Fibroblast of villous mesenchyme (primary cell): ENCODE measurements around the gene SYVN1. TPM values are rescaled to one million over a fixed set of nuclear protein-coding genes. Genes with fewer than 3 reads are reported as not detected.

Experiments
- DNase-seq: peaks from one replicate; pipeline ENCODE4 v3.0.0-alpha.2; 2010; ENCODE audit warnings: low read depth
- H3K4me3 ChIP-seq: 2 replicates; pipeline ENCODE4 v1.5.1; 2011; ENCODE audit warnings: low read depth, mild to moderate bottlenecking, low read length
- total RNA-seq: library from RNA; depleted of rRNA; stranded (reverse); fragments of >200 nt; gene quantifications from 2 replicates; pipeline ENCODE4 v1.2.3, GENCODE V29; 2012
- TF ChIP-seq, protein P1 (sequence below): IDR thresholded peaks from 2 replicates; pipeline ENCODE4 v1.5.1; 2012; ENCODE audit warnings: low read depth, mild to moderate bottlenecking, low read length; ENCODE audit not compliant: insufficient read depth

SYVN1 gene
- total RNA-seq, 1 donor, result 13.0 TPM

DNA sequence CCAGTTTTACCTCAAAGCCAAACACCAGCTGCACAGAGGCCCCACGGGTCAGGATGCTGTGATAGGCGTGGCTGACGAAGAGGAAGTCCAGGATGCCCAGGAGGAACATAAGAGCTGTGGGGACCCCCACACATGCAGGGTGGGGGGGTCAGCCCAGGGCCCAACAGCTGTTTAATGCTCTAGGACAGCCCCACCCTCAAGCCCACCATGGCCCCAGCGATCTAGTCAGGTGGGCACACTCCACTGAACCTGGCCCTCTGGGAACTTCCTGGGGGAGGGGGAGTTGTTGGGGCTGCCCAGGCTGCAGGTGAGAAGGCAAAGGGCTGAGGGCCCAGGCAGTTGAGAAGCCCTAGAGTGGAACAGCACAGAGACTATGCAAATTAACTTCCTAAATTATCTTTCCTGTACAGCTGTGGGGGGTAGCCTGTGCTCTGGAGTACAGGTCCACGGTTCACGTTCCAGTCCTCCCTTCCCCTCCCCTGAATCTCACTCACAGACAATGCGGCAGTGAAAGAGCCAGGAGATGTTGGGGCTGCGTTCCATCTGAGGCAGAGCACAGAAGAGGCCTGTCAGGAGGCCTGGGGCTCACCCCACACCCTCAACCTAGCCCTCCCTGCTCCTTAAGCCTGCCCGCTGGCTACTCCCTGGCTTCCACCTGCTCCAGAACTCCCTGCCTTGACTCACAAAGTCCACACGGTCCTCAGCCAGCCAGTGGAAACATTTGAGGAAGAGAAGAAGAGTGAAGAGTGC, 1.9 kb downstream of the SYVN1 start:
- H3K4me3 ChIP-seq, result no peak overlapping the region
- DNase-seq, result no peak
- TF ChIP-seq, protein P1, sequence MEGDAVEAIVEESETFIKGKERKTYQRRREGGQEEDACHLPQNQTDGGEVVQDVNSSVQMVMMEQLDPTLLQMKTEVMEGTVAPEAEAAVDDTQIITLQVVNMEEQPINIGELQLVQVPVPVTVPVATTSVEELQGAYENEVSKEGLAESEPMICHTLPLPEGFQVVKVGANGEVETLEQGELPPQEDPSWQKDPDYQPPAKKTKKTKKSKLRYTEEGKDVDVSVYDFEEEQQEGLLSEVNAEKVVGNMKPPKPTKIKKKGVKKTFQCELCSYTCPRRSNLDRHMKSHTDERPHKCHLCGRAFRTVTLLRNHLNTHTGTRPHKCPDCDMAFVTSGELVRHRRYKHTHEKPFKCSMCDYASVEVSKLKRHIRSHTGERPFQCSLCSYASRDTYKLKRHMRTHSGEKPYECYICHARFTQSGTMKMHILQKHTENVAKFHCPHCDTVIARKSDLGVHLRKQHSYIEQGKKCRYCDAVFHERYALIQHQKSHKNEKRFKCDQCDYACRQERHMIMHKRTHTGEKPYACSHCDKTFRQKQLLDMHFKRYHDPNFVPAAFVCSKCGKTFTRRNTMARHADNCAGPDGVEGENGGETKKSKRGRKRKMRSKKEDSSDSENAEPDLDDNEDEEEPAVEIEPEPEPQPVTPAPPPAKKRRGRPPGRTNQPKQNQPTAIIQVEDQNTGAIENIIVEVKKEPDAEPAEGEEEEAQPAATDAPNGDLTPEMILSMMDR, result no peak

DNA sequence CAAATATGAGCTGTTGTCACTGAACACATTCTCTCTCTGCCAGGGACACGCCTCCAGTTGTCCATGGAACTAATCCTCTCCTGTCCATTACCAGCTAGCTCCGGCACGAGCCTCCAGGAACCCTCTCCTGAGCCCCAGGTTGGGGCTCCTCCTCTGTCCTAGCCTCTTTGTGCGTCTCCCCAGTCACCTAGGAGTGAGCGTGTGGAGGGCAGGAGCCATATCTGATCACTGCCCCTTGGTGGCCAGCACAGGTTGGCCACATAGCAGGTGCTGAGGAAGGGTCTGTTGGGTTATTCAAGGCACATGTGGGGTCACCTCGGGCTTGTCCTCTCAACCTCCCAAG, 2.5 kb downstream of the SYVN1 start:
- no peak overlapping the region for H3K4me3 ChIP-seq
- DNase-seq, result no peak
- TF ChIP-seq, protein P1, result no peak

DNA sequence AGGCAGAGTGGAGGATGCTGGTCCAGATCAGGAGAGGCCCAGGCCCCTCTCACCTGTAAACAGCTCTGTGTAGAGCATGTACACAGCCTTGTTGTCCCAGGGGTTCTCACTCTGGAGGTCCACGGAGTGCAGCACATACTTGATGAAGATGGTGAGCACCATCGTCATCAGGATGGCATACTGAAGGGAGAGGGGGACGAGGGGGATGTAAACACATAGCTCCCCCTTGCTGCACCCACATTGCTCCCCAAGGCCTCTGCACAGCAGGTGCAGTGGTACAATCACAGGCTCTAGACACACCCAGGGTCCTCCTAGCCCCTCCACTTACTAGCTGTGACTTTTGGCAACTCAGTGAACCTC, 2.9 kb downstream of the SYVN1 start:
- H3K4me3 ChIP-seq, result no peak overlapping the region
- TF ChIP-seq, protein P1, result no peak
- DNase-seq, result no peak

DNA sequence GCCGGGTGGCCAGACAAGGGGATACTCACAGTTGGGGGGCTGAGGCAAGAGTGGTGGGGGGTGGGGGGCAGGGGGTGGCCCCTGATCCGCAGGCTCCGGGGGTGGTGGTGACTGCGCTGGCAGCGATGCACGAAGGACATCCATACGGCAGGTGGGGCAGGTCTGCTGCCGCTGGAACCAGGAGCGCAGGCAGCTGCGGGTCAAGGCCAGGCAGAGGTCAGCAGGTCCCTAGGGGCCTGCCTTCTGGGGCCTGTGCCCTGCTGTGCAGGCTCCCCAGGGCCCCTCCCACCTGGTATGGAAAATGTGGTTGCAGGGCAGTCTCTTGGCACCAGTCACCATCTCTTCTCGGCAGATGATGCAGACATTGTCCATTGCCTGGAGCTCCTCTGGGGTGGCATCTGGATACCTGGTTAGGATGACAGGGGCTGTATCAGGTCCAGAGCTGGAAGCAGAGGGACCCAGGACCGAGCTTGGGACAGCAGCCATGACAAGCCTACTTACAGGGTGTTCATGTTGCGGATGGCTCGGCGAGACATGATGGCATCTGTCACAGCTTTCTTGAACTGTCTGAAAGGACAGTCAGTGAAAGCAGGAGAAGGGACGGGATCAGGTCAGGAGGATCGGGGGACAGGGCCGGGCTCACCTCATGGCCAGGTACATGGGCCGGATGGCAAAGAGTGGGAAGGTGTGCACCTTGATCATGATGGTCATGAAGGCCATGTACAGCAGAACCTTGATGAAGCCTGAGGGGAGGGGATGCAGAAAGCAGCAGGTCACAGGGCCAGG, 3.5 kb downstream of the SYVN1 start:
- DNase-seq, result no peak
- H3K4me3 ChIP-seq, result no peak overlapping the region
- TF ChIP-seq, protein P1, result no peak

DNA sequence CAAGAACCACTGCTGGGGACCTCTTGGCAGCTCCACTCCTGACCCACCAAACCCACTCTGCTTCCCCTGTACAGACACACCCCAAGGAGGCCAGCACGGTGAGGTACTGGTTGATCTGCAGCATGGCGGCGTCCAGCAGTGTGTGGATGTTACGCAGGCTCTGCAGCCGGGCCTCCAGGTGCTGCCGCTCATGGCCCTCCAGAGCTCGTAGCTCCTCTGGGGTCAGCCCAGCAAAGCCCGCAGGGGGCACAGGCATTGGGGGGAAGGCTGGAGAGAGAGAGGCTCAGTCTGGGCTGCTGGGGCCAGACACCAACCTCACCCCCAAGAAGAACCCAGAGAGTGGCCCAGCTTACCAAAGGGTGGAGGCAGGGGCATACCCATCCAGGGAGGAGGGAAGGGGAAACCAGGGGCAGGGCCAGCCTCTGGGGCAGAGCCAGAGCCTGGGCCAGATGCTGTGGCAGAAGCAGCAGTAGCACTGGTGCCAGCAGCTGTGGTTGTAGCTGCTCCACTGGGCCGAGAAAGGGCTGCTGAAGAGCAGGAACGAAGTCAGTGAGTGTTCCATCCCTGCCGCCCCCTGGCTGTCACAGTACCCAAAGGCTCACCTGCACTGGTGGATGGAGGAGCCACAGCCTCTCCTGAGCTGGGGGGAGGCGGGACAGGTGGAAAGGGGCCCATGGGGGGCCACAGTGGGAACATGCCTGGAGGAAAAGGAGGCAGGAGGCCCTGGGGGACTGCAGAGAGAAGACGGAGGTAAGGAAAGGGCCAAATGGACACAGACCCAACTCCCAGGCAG, 4.5 kb downstream of the SYVN1 start:
- no peak for DNase-seq
- no peak overlapping the region for H3K4me3 ChIP-seq
- TF ChIP-seq, protein P1, result no peak

DNA sequence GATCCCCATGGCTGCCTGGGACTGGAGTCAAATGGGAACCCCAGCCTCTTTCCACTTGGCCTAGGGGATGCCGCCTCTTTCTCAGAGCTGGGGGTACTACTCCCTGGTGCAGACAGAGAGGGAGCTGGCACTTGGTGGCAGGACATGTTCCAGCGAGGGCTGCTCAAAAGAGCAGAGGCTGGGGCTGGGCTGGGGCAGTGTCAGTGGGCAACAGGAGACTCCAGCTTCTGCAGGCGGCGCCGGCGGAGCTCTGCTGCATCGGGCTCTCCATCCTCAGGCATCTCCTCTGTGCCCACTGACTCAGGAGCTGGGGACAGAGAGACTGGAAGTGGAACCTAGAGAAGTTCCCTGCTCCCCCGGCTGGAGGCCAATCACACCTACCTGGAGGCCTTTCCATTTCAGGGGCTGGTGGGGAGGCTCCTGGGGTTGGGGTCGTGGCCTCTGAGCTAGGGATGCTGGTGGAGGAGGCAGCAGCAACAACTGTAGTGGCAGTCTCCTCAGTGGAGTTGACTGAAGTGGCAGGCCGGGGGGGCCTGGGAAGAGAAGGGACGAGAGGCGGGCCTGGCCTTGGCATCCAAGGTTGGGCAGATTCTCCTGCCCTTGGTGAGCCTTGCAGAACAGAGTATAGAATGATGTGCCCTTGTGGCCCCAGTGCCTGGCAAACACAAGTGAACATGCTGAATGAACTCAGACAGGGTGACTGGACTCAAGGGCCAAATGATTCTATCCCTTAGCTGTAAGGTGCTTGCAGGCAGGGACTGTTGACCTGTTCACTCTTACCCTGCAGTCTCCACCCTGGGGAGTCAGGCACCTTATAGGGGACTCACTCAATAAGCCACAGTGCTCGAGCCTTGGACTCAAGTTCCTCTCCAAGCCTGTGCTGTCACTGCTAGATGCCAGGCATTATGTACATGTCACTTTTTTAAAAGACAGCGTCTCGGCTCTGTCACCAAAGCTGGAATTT, 5.9 kb downstream of the SYVN1 start:
- DNase-seq, result no peak
- H3K4me3 ChIP-seq, result no peak overlapping the region
- TF ChIP-seq, protein P1, result no peak
